Right cardiac atrium (tissue), 5 donors: ENCODE measurements around the gene HSP90B1. TPM values are rescaled to one million over a fixed set of nuclear protein-coding genes. Genes with fewer than 3 reads are reported as not detected.
A peak's percentile ranks its signal among the peaks of the same experiment; 100 is the strongest.

ENCODE experiments used
- ATAC-seq, 2 donors: fragments of 200-7000 bp; cut with Tn5 transposase; one replicate each; pipeline versions ENCODE4 v1.8.0 to v1.9.1; 2020; ENCODE audit warnings: moderate library complexity in 2 of 2, mild to moderate bottlenecking in 1 of 2
- DNase-seq, 3 donors: peaks; one replicate each; pipeline ENCODE4 v3.0.0-alpha.2; 2020
- H3K27ac ChIP-seq: one replicate; pipeline ENCODE4 v1.5.1; 2013; ENCODE audit warnings: mild to moderate bottlenecking, low read length, control low read depth, moderate library complexity
- H3K27me3 ChIP-seq: one replicate; pipeline ENCODE4 v1.6.1; 2013; ENCODE audit not compliant: control insufficient read depth, insufficient read depth
- H3K4me1 ChIP-seq: one replicate; pipeline ENCODE4 v1.6.1; 2013; ENCODE audit warnings: low read length; ENCODE audit not compliant: control insufficient read depth, insufficient read depth
- H3K4me3 ChIP-seq: one replicate; pipeline ENCODE4 v1.5.1; 2013; ENCODE audit warnings: low read length, control low read depth
- H3K9me3 ChIP-seq: one replicate; pipeline ENCODE4 v1.6.1; 2013; ENCODE audit warnings: low read length; ENCODE audit not compliant: control insufficient read depth
- WGBS: extraction: QIAGEN DNeasy Blood & Tissue Kit; methylation state at CpG from one replicate; pipeline ENCODE4 v1.1.7; 2013; 5-methylcytosine and 5-hydroxymethylcytosine counted together
- intact Hi-C, 4 donors: fragments of 100-400 bp; cut with DNase I; formaldehyde crosslinking; loops; one replicate each; pipeline versions ENCODE4 v1.11.0 to v1.14.0; 2022 to 2023
- long read RNA-seq, 4 donors: library from polyadenylated mRNA; unstranded; transcript quantifications; one replicate each; pipeline ENCODE4 v2.0.0, GENCODE V29; 2020 to 2021
- polyA plus RNA-seq: library from polyadenylated mRNA; stranded (reverse); fragments of 200-250 nt; gene quantifications from one replicate; pipeline ENCODE4 v1.2.3, GENCODE V29; 2013
- total RNA-seq, 4 donors: library from RNA; stranded (reverse); fragmentation: NEBNext Ultra II Directional; extraction: Animal tissue kit (Norgen Biotek cat#: 25700); gene quantifications; one replicate each; pipeline ENCODE4 v1.2.1, GENCODE V29; 2021
- donor health status: healthy with polysubstance abuse.
- donor health status: DM: no; HTN: yes; CAD: no.
- donor health status: DM: no; HTN: no; CAD: no.
- donor health status: DM: no; HTN: yes; CAD: no; lungs with severe emphysema.
- donor health status: DM: yes; HTN: yes; CAD: no.

The HSP90B1 gene
- total RNA-seq (100 to 1,000 TPM; 292 to 625 (median 497) TPM), polyA plus RNA-seq (369 TPM)
- long read RNA-seq, donor 1, transcript HSP90B1-201 (18 exons, 2,858 nt) = major isoform, 365 of 643 reads
- long read RNA-seq, donor 1, partial matches to known transcripts = 259 of 643 reads
- long read RNA-seq, donor 1, other reads (novel, unspliced or antisense) = 19 of 643 reads
- long read RNA-seq, donor 2, transcript HSP90B1-201 (18 exons, 2,858 nt) = major isoform, 304 of 346 reads
- long read RNA-seq, donor 2, partial matches to known transcripts = 35 of 346 reads
- long read RNA-seq, donor 2, other reads (novel, unspliced or antisense) = 7 of 346 reads
- long read RNA-seq, donor 3, transcript HSP90B1-201 (18 exons, 2,858 nt) = major isoform, 966 of 1,526 reads
- long read RNA-seq, donor 3, partial matches to known transcripts = 458 of 1,526 reads
- long read RNA-seq, donor 3, other reads (novel, unspliced or antisense) = 101 of 1,526 reads
- long read RNA-seq, donor 4, transcript HSP90B1-201 (18 exons, 2,858 nt) = major isoform, 190 of 204 reads
- long read RNA-seq, donor 4, partial matches to known transcripts = 7 of 204 reads
- long read RNA-seq, donor 4, other reads (novel, unspliced or antisense) = 7 of 204 reads

GRCh38 chr12:103930034-103930786 is at the start of gene HSP90B1:
Gene HSP90B1 (plus strand): TSS chr12:103930410. CDS start chr12:103930516, 106 bp downstream.
- WGBS = under 1% methylated on average over 56 of the region's 56 CpGs
- no peaks in the 10 kb centered on the region for H3K27me3 ChIP-seq
- H3K9me3 ChIP-seq = no peaks in the 10 kb centered on the region
- H3K27ac ChIP-seq = peak within 1 kb of the TSS; percentile 98
- intact Hi-C loops = no loop called here
- H3K4me3 ChIP-seq = peak within 1 kb of the TSS; percentile 71
- peak; percentile 95 to 97 for ATAC-seq
- H3K4me1 ChIP-seq = no peaks in the 10 kb centered on the region
- peak; percentile 99 to 100 (median 99) for DNase-seq

- intact Hi-C loops = loop anchor here in 2 of 4 donors (5.0 kb wide), 1 partner anchor 226 kb away; no protein-coding TSS in a partner anchor
- 61% methylated on average over 2 of the region's 2 CpGs for WGBS
- DNase-seq (no peak), ATAC-seq (no peak)
- Histone ChIP-seq H3K4me1 (no peaks in the 10 kb centered on the region), H3K4me3 (no peak overlapping the region), H3K9me3 (no peaks in the 10 kb centered on the region), H3K27me3 (no peaks in the 10 kb centered on the region), H3K27ac (no peak overlapping the region)
These were observed 48.9 kb upstream of the HSP90B1 start for GRCh38 chr12:103881261-103881660.

GRCh38 chr12:103882861-103883596 is 47.2 kb upstream of the HSP90B1 start:
- intact Hi-C loops = loop anchor here in 2 of 4 donors (5.0 kb wide), 1 partner anchor 224 kb away; no protein-coding TSS in a partner anchor
- Histone ChIP-seq H3K4me1 (no peaks in the 10 kb centered on the region), H3K4me3 (no peak overlapping the region), H3K27ac (no peak overlapping the region), H3K9me3 (no peaks in the 10 kb centered on the region), H3K27me3 (no peaks in the 10 kb centered on the region)
- 45% methylated on average over 2 of the region's 2 CpGs for WGBS
- no peak for ATAC-seq
- DNase-seq = no peak

GRCh38 chr12:103883908-103884307 is 46.3 kb upstream of the HSP90B1 start:
- Histone ChIP-seq H3K4me3 (no peak overlapping the region), H3K27ac (no peak overlapping the region), H3K27me3 (no peaks in the 10 kb centered on the region), H3K9me3 (no peaks in the 10 kb centered on the region), H3K4me1 (no peaks in the 10 kb centered on the region)
- intact Hi-C loops = loop anchor here in 2 of 4 donors (5.0 kb wide), 1 partner anchor 223 kb away; no protein-coding TSS in a partner anchor
- DNase-seq (no peak), ATAC-seq (no peak)
- 87% methylated on average over 2 of the region's 2 CpGs for WGBS

GRCh38 chr12:103884316-103884715 is 45.9 kb upstream of the HSP90B1 start:
- ATAC-seq (peak in 1 of 2 donors; percentile 40), DNase-seq (no peak)
- 36% methylated on average over 4 of the region's 4 CpGs for WGBS
- Histone ChIP-seq H3K27me3 (no peaks in the 10 kb centered on the region), H3K4me1 (no peaks in the 10 kb centered on the region), H3K9me3 (no peaks in the 10 kb centered on the region), H3K4me3 (no peak overlapping the region), H3K27ac (no peak overlapping the region)
- intact Hi-C loops = loop anchor here in 2 of 4 donors (5.0 kb wide), 1 partner anchor 223 kb away; no protein-coding TSS in a partner anchor

GRCh38 chr12:103886195-103886797 is 43.9 kb upstream of the HSP90B1 start:
- no peak overlapping the region for H3K4me3 ChIP-seq
- no peak for DNase-seq
- no peaks in the 10 kb centered on the region for H3K9me3 ChIP-seq
- no peak for ATAC-seq
- no peaks in the 10 kb centered on the region for H3K27me3 ChIP-seq
- WGBS = 76% methylated on average over 4 of the region's 4 CpGs
- H3K27ac ChIP-seq = no peak overlapping the region
- H3K4me1 ChIP-seq = no peaks in the 10 kb centered on the region
- intact Hi-C loops = no loop called here

GRCh38 chr12:103887738-103888137 is 42.5 kb upstream of the HSP90B1 start:
- WGBS = 71% methylated on average over 1 of the region's 1 CpG
- Histone ChIP-seq H3K27me3 (no peaks in the 10 kb centered on the region), H3K4me1 (no peaks in the 10 kb centered on the region), H3K4me3 (no peak overlapping the region), H3K27ac (no peak overlapping the region), H3K9me3 (no peaks in the 10 kb centered on the region)
- DNase-seq (no peak), ATAC-seq (no peak)
- intact Hi-C loops = no loop called here

- Histone ChIP-seq H3K9me3 (no peaks in the 10 kb centered on the region), H3K4me1 (no peaks in the 10 kb centered on the region), H3K27me3 (no peaks in the 10 kb centered on the region), H3K27ac (no peak overlapping the region), H3K4me3 (no peak overlapping the region)
- intact Hi-C loops = no loop called here
- DNase-seq (no peak), ATAC-seq (no peak)
- WGBS = 71% methylated on average over 3 of the region's 3 CpGs
These were observed 32.9 kb upstream of the HSP90B1 start for GRCh38 chr12:103897316-103897715.

- no peaks in the 10 kb centered on the region for H3K4me1 ChIP-seq
- no peaks in the 10 kb centered on the region for H3K9me3 ChIP-seq
- H3K4me3 ChIP-seq = no peak overlapping the region
- 67% methylated on average over 7 of the region's 7 CpGs for WGBS
- H3K27me3 ChIP-seq = no peaks in the 10 kb centered on the region
- ATAC-seq (no peak), DNase-seq (no peak)
- no peak overlapping the region for H3K27ac ChIP-seq
- intact Hi-C loops = no loop called here
These were observed 28.6 kb upstream of the HSP90B1 start for GRCh38 chr12:103901518-103902173.

- Histone ChIP-seq H3K27me3 (no peaks in the 10 kb centered on the region), H3K27ac (no peak overlapping the region), H3K9me3 (no peaks in the 10 kb centered on the region), H3K4me3 (no peak overlapping the region), H3K4me1 (no peaks in the 10 kb centered on the region)
- ATAC-seq = no peak
- 90% methylated on average over 1 of the region's 1 CpG for WGBS
- no peak for DNase-seq
- intact Hi-C loops = no loop called here
These were observed 26.2 kb upstream of the HSP90B1 start for GRCh38 chr12:103903993-103904392.
